ENCODE data around the gene HACD2. TPM values are rescaled to one million over a fixed set of nuclear protein-coding genes. Genes with fewer than 3 reads are reported as not detected.

HACD2 gene
- total and polyA plus RNA-seq, 9 of the 15 experiments (the other 6 are each of a cell fraction or from before 2014, with no cell fraction given) = 1.3 to 10.5 (median 3.8) TPM

GRCh38 chr3:123511084-123511483, 73.8 kb downstream of the HACD2 start:
- BruUV-seq (replicated peaks) = no TSS peak
- intact Hi-C loops (cut with micrococcal nuclease) = no loop called here
- DNase-seq (ENCODE audit: extremely low read depth in 1 of 4, low spot score in 3 of 4) (no peak), FAIRE-seq (no peak), ATAC-seq (no peak)
- in situ Hi-C loops (cut with MboI) = no loop called here
- H4K20me1 ChIP-seq (replicated peaks; ENCODE audit: control insufficient read depth, insufficient read depth, low read length) = no peaks in the 10 kb centered on the region
- no peaks in the 10 kb centered on the region for H3K79me2 ChIP-seq (ENCODE audit: control insufficient read depth, insufficient read depth, low read length)
- H3K4me2 ChIP-seq (ENCODE audit: insufficient read depth, low read length) = no peak overlapping the region
- no peak overlapping the region for H3K4me3 ChIP-seq
- ChIA-PET POLR2A (no interaction called here), CTCF (ENCODE audit: low intra/inter-chr PET ratio) (no interaction called here)
- no peak for TF ChIP-seq STAG1 (CRISPR knock-in tag; IDR thresholded peaks at IDR 0.05; ENCODE audit: borderline replicate concordance)
- TF ChIP-seq BCOR (IDR thresholded peaks at IDR 0.05) = no peak
- TF ChIP-seq SRSF7 (optimal IDR thresholded peaks at IDR 0.05; ENCODE audit: low read depth, low read length) = no peak
- TF ChIP-seq ZNF124 (CRISPR knock-in tag; IDR thresholded peaks at IDR 0.05) = no peak
- TF ChIP-seq SETDB1 (IDR thresholded peaks at IDR 0.05; ENCODE audit: low read length) = no peak
- TF ChIP-seq ZNF212 (CRISPR knock-in tag; IDR thresholded peaks at IDR 0.05) = no peak
- peak; percentile 54 for TF ChIP-seq RBM25 (IDR thresholded peaks at IDR 0.05; ENCODE audit: low read depth, low read length, severe bottlenecking)
- no peak for TF ChIP-seq THAP12 (CRISPR knock-in tag; IDR thresholded peaks at IDR 0.05)
- no peak for TF ChIP-seq ZFX (CRISPR knock-in tag; IDR thresholded peaks at IDR 0.05)
- H3K9me3 ChIP-seq (replicated peaks; ENCODE audit: control insufficient read depth, insufficient read depth, low read depth, low read length) = no peaks in the 10 kb centered on the region
- no peak overlapping the region for H3K27ac ChIP-seq (ENCODE audit: extremely low read depth, low read depth, low read length)
- no peaks in the 10 kb centered on the region for H3K36me3 ChIP-seq (ENCODE audit: control insufficient read depth, insufficient read depth, low read length)
- H2AFZ ChIP-seq (ENCODE audit: low read depth, low read length) = no peak overlapping the region
- no peaks in the 10 kb centered on the region for H3K9me1 ChIP-seq (ENCODE audit: control insufficient read depth, insufficient read depth, low read length)
- no peaks in the 10 kb centered on the region for H3K4me1 ChIP-seq (replicated peaks in 1 of 2; ENCODE audit: control insufficient read depth in 2 of 2, insufficient read depth in 2 of 2, low read length in 2 of 2)
- H3K27me3 ChIP-seq (ENCODE audit: control insufficient read depth in 2 of 2, insufficient read depth in 2 of 2, low read length in 2 of 2) = no peaks in the 10 kb centered on the region
- no peak overlapping the region for H3K9ac ChIP-seq (ENCODE audit: insufficient read depth in 1 of 2, low read depth in 2 of 2, low read length in 2 of 2)
